A549 (cell line): ENCODE measurements around the gene DOCK1. TPM values are rescaled to one million over a fixed set of nuclear protein-coding genes. Genes with fewer than 3 reads are reported as not detected.

ENCODE experiments used
- ATAC-seq, 2 experiments: fragments of 200-7000 bp in 1 of 2; fragments of >200 bp in 1 of 2; cut with Nextera tagmentation in 1 of 2; cut with Tn5 transposase in 1 of 2; 3 replicates each; pipeline versions ENCODE4 v1.8.0 to v1.9.1; 2018 to 2020; ENCODE audit warnings: mild to moderate bottlenecking in 1 of 2, moderate library complexity in 1 of 2
- CTCF ChIA-PET: fragments of 300-600 bp; sonication (Branson Sonifier 250); formaldehyde crosslinking; extraction: SDS; loops from one replicate; lab custom pipeline; 2021; ENCODE audit warnings: antibody characterized with exemption, inconsistent platforms; lab: Yijun Ruan, JAX
- POLR2A ChIA-PET: fragments of 350-600 bp; formaldehyde crosslinking; extraction: SDS; loops from one replicate; lab custom pipeline; 2021; ENCODE audit warnings: antibody characterized with exemption, inconsistent platforms; lab: Yijun Ruan, JAX
- DNase-seq, 2 experiments: peaks; one replicate each; pipeline versions ENCODE4 v3.0.0 to v3.0.0-alpha.2; 2011 to 2016; ENCODE audit warnings: low read depth in 1 of 2, low spot score in 1 of 2
- FAIRE-seq: peaks from 2 replicates; lab custom pipeline; 2011; peaks lifted over from hg19 to GRCh38; lab: Jason Lieb, UNC
- H3K27ac ChIP-seq, 2 experiments: fragments of >200 bp; sonication (Bioruptor Twin); formaldehyde crosslinking; 3 replicates each; pipeline ENCODE4 v1.5.1; 2016 to 2017
- H3K4me1 ChIP-seq: fragments of >200 bp; sonication (Bioruptor Twin); formaldehyde crosslinking; 3 replicates; pipeline ENCODE4 v1.6.1; 2016
- H3K4me2 ChIP-seq: fragments of >200 bp; sonication (Bioruptor Twin); formaldehyde crosslinking; 3 replicates; pipeline ENCODE4 v1.6.1; 2016
- H3K4me3 ChIP-seq: fragments of >200 bp; sonication (Bioruptor Twin); formaldehyde crosslinking; 3 replicates; pipeline ENCODE4 v1.5.1; 2016
- H3K9me3 ChIP-seq: fragments of >200 bp; sonication (Bioruptor Twin); formaldehyde crosslinking; 3 replicates; pipeline ENCODE4 v1.6.1; 2016
- BCL3 ChIP-seq: fragments of >200 bp; sonication (Bioruptor Twin); formaldehyde crosslinking; IDR thresholded peaks from 3 replicates; pipeline ENCODE4 v1.6.1; 2016
- BHLHE40 ChIP-seq: IDR thresholded peaks from 2 replicates; pipeline ENCODE4 v1.6.1; 2012; ENCODE audit warnings: low read depth, low read length, inconsistent platforms
- CBX8 ChIP-seq: fragments of 200-600 bp; sonication (generic); IDR thresholded peaks from 2 replicates; pipeline ENCODE4 v1.6.1; 2016
- E2F6 ChIP-seq: IDR thresholded peaks from 2 replicates; pipeline ENCODE4 v1.6.1; 2012; ENCODE audit warnings: low read depth, borderline replicate concordance
- ELK1 ChIP-seq: fragments of 150-350 bp; IDR thresholded peaks from 2 replicates; pipeline ENCODE4 v1.6.1; 2014; ENCODE audit warnings: low read depth, mild to moderate bottlenecking, low read length
- EP300 ChIP-seq, 2 experiments: fragments of >200 bp; sonication (Bioruptor Twin); formaldehyde crosslinking; IDR thresholded peaks; 2 replicates in 1 of 2; 3 replicates in 1 of 2; pipeline ENCODE4 v1.6.1; 2016 to 2017
- FOSB ChIP-seq: fragments of 250-450 bp; sonication (Bioruptor Pico); IDR thresholded peaks from 2 replicates; pipeline ENCODE4 v1.5.0; 2020; ENCODE audit warnings: mild to moderate bottlenecking, moderate library complexity
- FOSL2 ChIP-seq, 2 experiments: fragments of 450-650 bp in 1 of 2; fragments of >200 bp in 1 of 2; sonication (Bioruptor Twin) in 1 of 2; formaldehyde crosslinking; IDR thresholded peaks; 2 replicates each; pipeline versions ENCODE4 v1.5.0 to v1.6.1; 2016 to 2020; ENCODE audit warnings: mild to moderate bottlenecking in 1 of 2, moderate library complexity in 1 of 2
- HDAC2 ChIP-seq: fragments of 200-600 bp; sonication (generic); IDR thresholded peaks from 2 replicates; pipeline ENCODE4 v1.6.1; 2016
- HEYL ChIP-seq: fragments of 250-450 bp; sonication (Bioruptor Pico); IDR thresholded peaks from 2 replicates; pipeline ENCODE4 v1.8.0; 2021; ENCODE audit warnings: mild to moderate bottlenecking, moderate library complexity
- HMGXB4 ChIP-seq: fragments of 250-450 bp; sonication (Bioruptor Pico); IDR thresholded peaks from 2 replicates; pipeline ENCODE4 v1.5.0; 2021; ENCODE audit warnings: mild to moderate bottlenecking, moderate library complexity, borderline replicate concordance
- HOXA7 ChIP-seq: fragments of 250-450 bp; sonication (Bioruptor Pico); IDR thresholded peaks from 2 replicates; pipeline ENCODE4 v1.5.0; 2020; ENCODE audit warnings: mild to moderate bottlenecking, moderate library complexity
- HOXB5 ChIP-seq: fragments of 250-450 bp; sonication (Bioruptor Pico); IDR thresholded peaks from 2 replicates; pipeline ENCODE4 v1.5.0; 2020; ENCODE audit warnings: mild to moderate bottlenecking, moderate library complexity
- KDM5A ChIP-seq: fragments of 200-600 bp; sonication (generic); IDR thresholded peaks from 2 replicates; pipeline ENCODE4 v1.6.1; 2016; ENCODE audit warnings: antibody characterized with exemption, mild to moderate bottlenecking
- MAFK ChIP-seq: fragments of 450-650 bp; IDR thresholded peaks from 2 replicates; pipeline ENCODE4 v1.6.1; 2014; ENCODE audit not compliant: partially characterized antibody
- NPAS2 ChIP-seq: fragments of 250-450 bp; sonication (Bioruptor Pico); IDR thresholded peaks from 2 replicates; pipeline ENCODE4 v1.8.0; 2022; ENCODE audit warnings: mild to moderate bottlenecking, moderate library complexity, borderline replicate concordance
- REST ChIP-seq: fragments of 200-600 bp; sonication (generic); IDR thresholded peaks from 2 replicates; pipeline ENCODE4 v1.6.1; 2016; ENCODE audit warnings: antibody characterized with exemption, mild to moderate bottlenecking, moderate library complexity
- RFX5 ChIP-seq: fragments of 450-650 bp; IDR thresholded peaks from 2 replicates; pipeline ENCODE4 v1.7.1; 2014; ENCODE audit warnings: antibody characterized with exemption, mild to moderate bottlenecking, moderate library complexity
- SREBF2 ChIP-seq: fragments of 450-650 bp; IDR thresholded peaks from 2 replicates; pipeline ENCODE4 v1.6.1; 2014; ENCODE audit warnings: mild to moderate bottlenecking, moderate library complexity
- TFCP2L1 ChIP-seq: fragments of 250-450 bp; sonication (Bioruptor Pico); IDR thresholded peaks from 2 replicates; pipeline ENCODE4 v1.5.0; 2021; ENCODE audit warnings: mild to moderate bottlenecking
- TP53 ChIP-seq: fragments of 250-450 bp; sonication (Bioruptor Pico); IDR thresholded peaks from 2 replicates; pipeline ENCODE4 v1.5.0; 2021; ENCODE audit warnings: mild to moderate bottlenecking, moderate library complexity
- USF2 ChIP-seq: fragments of 450-650 bp; IDR thresholded peaks from 2 replicates; pipeline ENCODE4 v1.6.1; 2014; ENCODE audit warnings: antibody characterized with exemption
- ZNF302 ChIP-seq: fragments of 250-450 bp; sonication (Bioruptor Pico); IDR thresholded peaks from 2 replicates; pipeline ENCODE4 v1.9.0; 2021; ENCODE audit warnings: inconsistent platforms, mild to moderate bottlenecking, moderate library complexity
- ZSCAN20 ChIP-seq: fragments of 250-450 bp; sonication (Bioruptor Pico); IDR thresholded peaks from 2 replicates; pipeline ENCODE4 v1.8.0; 2022; ENCODE audit warnings: mild to moderate bottlenecking, moderate library complexity
- WGBS: methylation state at CpG from one replicate; pipeline ENCODE4 v1.1.6; 2017; ENCODE audit errors: missing lambda C conversion rate; 5-methylcytosine and 5-hydroxymethylcytosine counted together
- polyA plus RNA-seq, 4 experiments: library from polyadenylated mRNA; depleted of rRNA in 3 of 4; stranded (reverse); fragments of >200 nt; fragmentation: RNase III in 1 of 4; extraction: RNeasy Plus Mini Kit Qiagen cat#74134 plus additional on column Dnase treatment in 1 of 4; gene quantifications; 2 replicates in 3 of 4; 3 replicates in 1 of 4; pipeline ENCODE4 v1.2.3, GENCODE V29; 2011 to 2017

The DOCK1 gene
- polyA plus RNA-seq, 2 of the 4 experiments (the other 2 are of a cell fraction), result 22.6 to 28.2 TPM

- Histone ChIP-seq H3K27ac (no peak overlapping the region), H3K9me3 (no peaks in the 10 kb centered on the region), H3K4me1 (0 out of 3 replicates have a peak, but pooled peaks cover 3% of the 10 kb centered on the region), H3K4me2 (no peak overlapping the region), H3K4me3 (no peak overlapping the region)
- CTCF ChIA-PET, result no interaction called here
- no peak for DNase-seq
- TF ChIP-seq CBX8 (no peak), TFCP2L1 (CRISPR knock-in tag) (no peak), FOSL2 (IDR thresholded peaks at IDR 0.05) (no peak), FOSL2 (CRISPR knock-in tag; IDR thresholded peaks at IDR 0.05) (no peak), HDAC2 (no peak), BHLHE40 (no peak), USF2 (no peak), HEYL (CRISPR knock-in tag) (no peak), E2F6 (no peak)
- no peak for FAIRE-seq
- POLR2A ChIA-PET, result no interaction called here
- 88% methylated on average over 16 of the region's 16 CpGs for WGBS
- ATAC-seq, result no peak
These were observed 497.6 kb downstream of the DOCK1 start for GRCh38 chr10:127402596-127403409.

- CTCF ChIA-PET, result no interaction called here
- no peak for FAIRE-seq
- no peak for DNase-seq
- H3K9me3 ChIP-seq, result no peaks in the 10 kb centered on the region
- no peak overlapping the region for H3K4me3 ChIP-seq
- H3K27ac ChIP-seq, result no peak overlapping the region
- WGBS, result 87% methylated on average over 4 of the region's 4 CpGs
- H3K4me1 ChIP-seq, result 0 out of 3 replicates have a peak, but pooled peaks cover 3% of the 10 kb centered on the region
- H3K4me2 ChIP-seq, result no peak overlapping the region
- POLR2A ChIA-PET, result no interaction called here
- ATAC-seq, result no peak
- TF ChIP-seq HOXB5 (CRISPR knock-in tag), result no peak
- no peak for TF ChIP-seq SREBF2
- no peak for TF ChIP-seq ELK1
- TF ChIP-seq REST, result no peak
- TF ChIP-seq NPAS2 (CRISPR knock-in tag), result no peak
- TF ChIP-seq FOSB (CRISPR knock-in tag), result no peak
- TF ChIP-seq HMGXB4 (CRISPR knock-in tag), result no peak
- no peak for TF ChIP-seq MAFK
- TF ChIP-seq TFCP2L1 (CRISPR knock-in tag), result no peak
- no peak for TF ChIP-seq HOXA7 (CRISPR knock-in tag)
- TF ChIP-seq EP300 (IDR thresholded peaks at IDR 0.05), result no peak
- TF ChIP-seq KDM5A, result no peak
- no peak for TF ChIP-seq ZNF302
- TF ChIP-seq RFX5, result no peak
- no peak for TF ChIP-seq BHLHE40
- TF ChIP-seq TP53 (CRISPR knock-in tag), result no peak
- no peak for TF ChIP-seq E2F6
- no peak for TF ChIP-seq BCL3
- TF ChIP-seq ZSCAN20, result no peak
These were observed 500.0 kb downstream of the DOCK1 start for GRCh38 chr10:127405221-127405620.
